Fibroblast of skin of scalp (primary cell): ENCODE measurements around the gene SLC1A7. TPM values are rescaled to one million over a fixed set of nuclear protein-coding genes. Genes with fewer than 3 reads are reported as not detected.
A peak's percentile ranks its signal among the peaks of the same experiment; 100 is the strongest.
"Not testable (repeated sequence)": the region's sequence is repeated elsewhere in the genome, so short reads cannot be mapped to it uniquely, and the experiment has no call there.

ENCODE experiments used
- DNase-seq: peaks from one replicate; pipeline ENCODE4 v3.0.0-alpha.2; 2013
- polyA plus RNA-seq, 2 experiments: library from polyadenylated mRNA; unstranded; fragments of 120-200 nt; gene quantifications; one replicate each; pipeline ENCODE4 v1.2.1, GENCODE V29; 2013; ENCODE audit not compliant: insufficient read length in 2 of 2

The SLC1A7 gene
- polyA plus RNA-seq (2013, experiment 1 of 2; ENCODE audit: insufficient read length): 0.48 TPM
- 0.69 TPM for polyA plus RNA-seq (2013, experiment 2 of 2; ENCODE audit: insufficient read length)

- DNase-seq: no peak
Measured at GRCh38 chr1:53142226-53142853, at the start of gene SLC1A7. SLC1A7 (minus strand) TSS chr1:53142638; CDS start chr1:53142449, 189 bp downstream.

- DNase-seq: no peak
Measured at GRCh38 chr1:53190210-53190611, 47.8 kb upstream of the SLC1A7 start.

- no peak for DNase-seq
Measured at GRCh38 chr1:53189061-53189460, 46.6 kb upstream of the SLC1A7 start.

- DNase-seq: no peak
Measured at GRCh38 chr1:53188099-53188498, 45.7 kb upstream of the SLC1A7 start.

- DNase-seq: no peak
Measured at GRCh38 chr1:53187401-53187800, 45.0 kb upstream of the SLC1A7 start.

GRCh38 chr1:53186533-53186932 lies 44.1 kb upstream of the SLC1A7 start:
- DNase-seq: no peak

GRCh38 chr1:53185955-53186297 lies 43.5 kb upstream of the SLC1A7 start:
- DNase-seq: not testable (repeated sequence)

- DNase-seq: no peak
Measured at GRCh38 chr1:53183095-53183990, 40.9 kb upstream of the SLC1A7 start.

GRCh38 chr1:53182716-53183094 lies 40.3 kb upstream of the SLC1A7 start:
- DNase-seq: no peak

- DNase-seq: peak; percentile 82
Measured at GRCh38 chr1:53182111-53182593, 39.7 kb upstream of the SLC1A7 start.

- no peak for DNase-seq
Measured at GRCh38 chr1:53180951-53181350, 38.5 kb upstream of the SLC1A7 start.

- DNase-seq: peak; percentile 76
Measured at GRCh38 chr1:53180226-53180625, 37.8 kb upstream of the SLC1A7 start.

- no peak for DNase-seq
Measured at GRCh38 chr1:53176452-53177208, 34.2 kb upstream of the SLC1A7 start.

GRCh38 chr1:53174971-53175913 lies 32.8 kb upstream of the SLC1A7 start:
- no peak for DNase-seq

- peak; percentile 91 for DNase-seq
Measured at GRCh38 chr1:53172426-53173128, 30.1 kb upstream of the SLC1A7 start.

GRCh38 chr1:53166912-53167311 lies 24.5 kb upstream of the SLC1A7 start:
- DNase-seq: no peak

GRCh38 chr1:53166366-53166765 lies 23.9 kb upstream of the SLC1A7 start:
- DNase-seq: no peak

GRCh38 chr1:53165408-53165961 lies 23.0 kb upstream of the SLC1A7 start:
- no peak for DNase-seq

GRCh38 chr1:53163291-53163768 lies 20.9 kb upstream of the SLC1A7 start:
- no peak for DNase-seq

- no peak for DNase-seq
Measured at GRCh38 chr1:53162621-53163020, 20.2 kb upstream of the SLC1A7 start.

- no peak for DNase-seq
Measured at GRCh38 chr1:53160924-53161378, 18.5 kb upstream of the SLC1A7 start.
